HG03354 (cell line): ENCODE data around the gene CHMP5.
A peak's percentile ranks its signal among the peaks of the same experiment; 100 is the strongest.

ENCODE experiments used
- ATAC-seq: cut with Tn5 transposase; IDR thresholded peaks from one replicate; pipeline ENCODE4 v1.9.1; 2021; ENCODE audit warnings: mild to moderate bottlenecking; ENCODE audit not compliant: unreplicated experiment, poor library complexity, severe bottlenecking

CHMP5 gene

DNA sequence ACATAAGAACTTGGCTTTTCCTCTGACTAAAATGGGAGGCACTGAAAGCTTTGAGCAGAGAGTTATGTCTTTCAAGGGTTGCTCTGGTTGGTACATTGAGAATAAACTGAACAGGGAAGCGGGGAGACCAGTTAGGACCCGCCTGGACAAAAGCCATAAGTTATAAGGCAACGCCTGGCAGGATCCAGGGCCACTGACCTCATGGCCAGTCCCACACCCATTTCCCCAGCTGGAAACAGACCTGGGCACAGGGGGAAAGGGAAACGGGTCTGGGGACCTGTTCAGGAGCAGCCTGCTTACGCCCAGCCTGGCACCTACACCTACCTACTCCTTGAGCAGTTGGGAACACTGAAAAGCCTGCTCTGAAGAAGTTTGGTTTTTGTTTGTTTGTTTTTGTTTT, 23.6 kb upstream of the CHMP5 start:
- no peak for ATAC-seq

DNA sequence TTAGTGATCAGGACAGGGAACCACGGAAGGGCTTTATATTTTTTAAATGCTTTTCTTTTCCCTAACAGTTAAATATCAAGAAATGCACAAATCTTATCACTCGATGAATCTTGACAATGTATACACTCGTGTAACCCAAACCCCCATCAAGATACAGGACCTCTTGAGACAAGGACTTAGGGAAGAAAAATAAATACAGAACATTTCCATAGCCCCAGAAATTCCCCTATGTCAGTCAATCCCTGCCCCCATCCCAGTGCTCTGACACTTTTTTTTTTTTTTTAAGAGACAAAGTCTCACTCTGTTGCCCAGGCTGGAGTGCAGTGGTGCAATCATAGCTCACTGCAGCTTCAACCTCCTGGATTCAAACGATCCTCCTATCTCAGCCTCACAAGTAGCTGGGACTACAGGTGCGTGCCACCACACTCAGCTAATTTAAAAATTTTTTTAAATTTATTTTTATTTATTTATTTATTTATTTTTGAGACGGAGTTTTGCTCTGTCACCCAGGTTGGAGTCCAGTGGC, 22.2 kb upstream of the CHMP5 start:
- ATAC-seq = no peak

DNA sequence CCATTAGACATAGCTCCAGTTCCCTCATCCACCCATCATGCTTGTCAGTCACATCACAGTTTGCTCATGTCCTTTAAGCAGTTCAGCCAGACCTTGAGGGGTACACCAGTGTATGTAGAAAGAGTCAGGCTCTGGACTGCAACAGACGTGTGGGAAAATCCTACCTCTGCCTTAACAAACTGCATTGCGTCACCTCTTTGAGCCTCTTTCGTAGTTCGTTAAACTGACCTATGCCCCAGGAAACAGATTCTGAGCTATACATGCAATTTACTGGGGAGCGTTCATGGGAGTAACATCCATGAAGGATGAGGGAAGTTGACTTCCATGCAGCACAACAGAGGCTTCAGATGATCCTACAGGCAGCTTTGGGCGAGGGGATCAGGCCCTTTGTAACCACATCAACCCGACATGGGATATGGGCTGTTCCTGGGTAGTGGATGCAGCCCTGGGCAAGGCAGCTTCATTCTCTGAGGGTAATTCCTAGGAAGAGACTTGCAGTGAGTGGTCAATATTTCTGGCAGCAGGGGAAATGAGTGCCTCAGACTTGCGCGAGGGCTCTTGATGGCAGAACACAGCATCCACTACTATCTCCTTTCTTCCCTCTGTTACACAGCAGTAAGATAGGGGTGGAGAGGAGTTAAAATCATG, 20.6 kb upstream of the CHMP5 start:
- no peak for ATAC-seq

DNA sequence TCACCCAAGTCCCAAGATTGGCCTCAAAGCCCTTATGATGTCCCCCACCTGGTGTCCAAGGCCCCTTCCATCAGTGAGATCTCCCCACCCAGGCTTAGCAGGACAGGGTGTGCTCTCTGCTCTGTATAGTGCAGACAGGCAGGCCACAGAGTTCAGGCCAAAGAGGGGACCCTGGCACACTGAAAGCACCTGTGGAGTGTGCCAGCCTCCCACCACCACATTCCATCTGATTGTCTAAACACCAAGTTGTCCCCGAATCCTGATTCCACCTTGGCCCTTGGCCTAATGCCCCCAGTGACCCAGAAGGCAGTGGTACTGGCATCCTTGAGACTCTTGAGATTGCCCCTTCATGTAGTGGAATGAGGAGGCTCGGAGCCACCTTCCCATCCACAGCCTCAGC, 19.5 kb upstream of the CHMP5 start:
- no peak for ATAC-seq

DNA sequence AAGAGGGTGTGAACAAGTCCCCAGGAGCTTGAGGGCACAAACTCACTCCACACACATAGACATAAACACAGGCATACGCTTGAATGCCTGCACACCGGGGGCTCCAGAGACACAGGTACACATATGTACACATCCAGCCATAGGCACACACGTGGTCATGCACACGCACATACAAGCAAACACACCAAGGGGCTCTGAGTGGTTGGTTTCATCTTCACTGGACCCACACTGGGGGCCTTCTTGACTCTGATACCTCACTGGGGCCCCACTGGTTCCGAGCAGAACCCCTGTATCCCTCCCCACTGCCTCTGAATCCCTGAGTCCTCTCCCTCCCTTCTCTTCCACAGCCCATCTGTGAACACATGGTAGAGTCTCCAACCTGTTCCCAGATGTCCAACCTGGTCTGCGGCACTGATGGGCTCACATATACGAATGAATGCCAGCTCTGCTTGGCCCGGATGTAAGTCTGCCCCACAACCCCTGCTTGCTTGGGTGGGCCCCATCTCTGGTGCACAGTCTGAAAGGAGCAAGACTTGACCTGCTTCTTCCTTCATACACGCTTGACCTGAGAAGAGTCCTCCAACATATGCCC, 18.5 kb upstream of the CHMP5 start:
- no peak for ATAC-seq

DNA sequence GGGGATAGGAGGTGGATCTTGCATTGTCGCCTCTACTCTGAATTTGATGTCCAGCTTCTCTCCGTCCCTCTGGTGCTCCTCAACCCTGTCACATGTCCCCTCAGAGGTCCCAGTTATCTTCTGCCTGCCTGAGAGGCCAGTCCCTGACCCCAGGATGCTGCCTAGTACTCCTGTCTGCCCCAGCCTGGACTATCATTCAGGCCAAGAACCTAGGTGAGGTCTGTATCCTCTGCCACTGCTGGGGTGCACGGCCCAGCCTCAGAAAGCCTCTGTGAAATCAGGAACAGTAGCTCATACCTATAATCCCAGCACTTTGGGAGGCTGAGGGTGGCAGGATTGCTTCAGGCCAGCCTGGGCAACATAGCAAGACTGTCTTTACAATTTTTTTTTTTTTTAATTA, 16.2 kb upstream of the CHMP5 start:
- peak; percentile 5 for ATAC-seq

DNA sequence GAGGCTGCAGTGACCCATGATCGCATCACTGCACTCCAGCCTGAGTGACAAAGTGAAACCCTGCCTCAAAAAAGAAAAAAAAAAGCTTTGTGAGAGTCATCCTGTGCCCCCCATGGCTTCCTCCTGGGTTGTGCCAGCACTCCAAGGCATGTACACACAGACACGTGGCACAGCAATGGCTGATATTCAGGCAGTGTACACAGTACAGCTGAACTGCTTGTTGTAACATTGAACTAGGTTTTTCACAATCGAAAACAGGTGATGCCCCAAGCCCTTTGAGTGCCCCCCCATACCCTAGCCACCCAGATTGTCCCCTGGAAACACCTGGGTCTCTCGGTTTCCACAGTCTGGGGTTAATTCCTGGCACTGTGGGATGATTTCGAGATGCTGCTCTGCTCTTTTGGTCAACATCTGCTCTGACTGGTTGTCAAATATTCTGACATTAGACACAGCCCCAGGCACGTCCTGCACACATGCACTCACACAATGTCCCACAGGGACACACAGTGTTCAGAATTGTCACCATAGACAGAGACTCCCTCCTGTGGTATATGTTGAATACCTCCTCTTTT, 15.7 kb upstream of the CHMP5 start:
- ATAC-seq = peak; percentile 64

DNA sequence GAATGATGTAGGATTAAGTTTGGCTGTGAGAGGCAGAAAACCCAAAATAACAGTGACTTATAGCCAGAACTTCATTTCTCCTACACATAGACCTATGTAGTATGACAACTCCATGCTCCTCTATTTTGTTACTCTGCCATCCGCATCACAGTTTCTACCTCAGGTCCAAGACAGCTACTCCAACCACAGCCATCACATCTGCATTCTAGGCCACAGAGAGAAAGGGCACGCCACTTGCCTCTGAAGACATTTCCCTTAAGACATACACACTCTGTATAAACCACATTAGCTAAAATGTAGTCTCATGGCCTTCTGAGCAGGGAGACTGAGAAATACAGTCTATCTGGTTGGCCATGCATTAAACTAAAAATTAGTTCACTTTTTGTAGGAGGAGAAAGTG, 14.9 kb upstream of the CHMP5 start:
- ATAC-seq = no peak

DNA sequence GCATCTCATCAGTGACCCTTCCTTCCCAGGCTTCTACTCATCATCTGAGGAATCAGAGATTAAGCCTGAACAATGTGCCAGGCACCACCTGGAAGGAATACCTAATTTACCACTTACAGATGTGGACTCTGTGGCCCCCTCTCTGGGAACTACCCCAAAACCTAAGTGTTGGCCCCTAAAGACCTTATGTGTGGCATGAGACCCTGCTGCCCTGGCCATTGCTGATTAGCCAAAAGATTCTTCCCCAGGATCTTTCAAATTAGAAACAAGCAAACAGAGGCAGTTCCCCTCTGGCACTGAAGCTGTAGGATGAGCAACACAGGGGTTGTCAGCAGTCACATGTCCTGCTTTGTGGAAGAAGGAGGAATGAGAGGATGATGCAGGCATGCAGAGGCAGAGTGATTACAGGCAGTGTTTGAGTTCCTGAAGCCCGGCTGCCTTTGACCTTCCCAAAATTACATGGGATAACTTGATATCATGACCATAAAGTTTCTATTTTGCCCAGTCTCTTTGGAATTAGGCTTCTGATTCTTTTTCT, 14.3 kb upstream of the CHMP5 start:
- ATAC-seq = no peak

DNA sequence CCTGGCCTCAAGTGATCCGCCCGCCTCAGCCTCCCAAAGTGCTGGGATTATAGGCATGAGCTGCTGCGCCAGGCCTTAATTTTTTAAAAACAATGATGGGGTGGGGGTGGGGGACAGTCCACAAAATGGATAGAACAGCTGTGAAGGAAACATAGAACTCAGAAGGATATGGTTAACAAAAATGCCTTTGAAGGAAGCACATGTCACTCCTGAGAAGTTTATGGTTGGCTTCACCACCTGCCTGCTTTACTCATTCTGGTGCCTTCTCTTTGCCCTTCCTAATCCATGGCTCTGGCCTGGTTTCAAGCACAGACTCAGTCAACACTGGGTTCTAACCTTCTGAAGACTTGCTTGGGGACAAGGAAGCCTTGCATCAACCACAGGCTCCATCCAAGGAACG, 10.6 kb upstream of the CHMP5 start:
- no peak for ATAC-seq

DNA sequence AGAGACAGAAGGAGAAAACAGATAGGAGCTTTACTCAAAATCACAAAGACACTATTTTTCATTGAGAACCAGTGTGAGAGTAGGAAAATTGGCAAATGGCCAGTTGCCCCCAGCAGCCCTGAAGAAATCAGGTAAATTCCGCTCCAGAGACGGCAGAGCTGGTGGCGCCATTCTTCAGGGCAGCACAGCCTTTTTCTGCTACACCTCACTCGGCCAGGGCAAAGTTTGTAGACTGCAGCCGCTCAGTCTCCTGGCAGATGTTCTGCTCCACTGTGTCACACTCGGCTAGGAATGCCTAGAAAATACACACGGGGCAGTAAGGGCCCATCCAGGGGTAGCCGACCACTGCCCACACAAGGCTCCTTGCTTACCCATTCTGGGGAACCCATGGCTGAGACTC, 9.8 kb upstream of the CHMP5 start:
- ATAC-seq = no peak

DNA sequence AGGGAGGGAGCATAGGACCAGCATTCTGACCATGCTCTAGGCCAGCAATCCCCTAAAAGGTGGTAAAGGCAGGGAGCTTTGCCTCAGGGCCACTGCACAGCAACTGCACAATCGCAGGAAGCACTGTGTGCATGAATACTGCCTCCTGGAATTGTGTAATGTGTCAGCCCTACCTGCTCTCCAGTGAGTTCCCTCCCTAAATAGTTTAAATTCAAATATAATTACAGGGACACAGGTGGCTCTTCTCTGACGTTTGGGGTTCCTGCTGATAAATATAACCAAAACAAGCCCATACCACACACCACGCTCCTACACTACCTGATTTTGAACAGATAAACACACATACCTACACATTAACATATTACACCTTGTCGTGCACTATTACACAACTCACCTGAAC, 9.4 kb upstream of the CHMP5 start:
- no peak for ATAC-seq

DNA sequence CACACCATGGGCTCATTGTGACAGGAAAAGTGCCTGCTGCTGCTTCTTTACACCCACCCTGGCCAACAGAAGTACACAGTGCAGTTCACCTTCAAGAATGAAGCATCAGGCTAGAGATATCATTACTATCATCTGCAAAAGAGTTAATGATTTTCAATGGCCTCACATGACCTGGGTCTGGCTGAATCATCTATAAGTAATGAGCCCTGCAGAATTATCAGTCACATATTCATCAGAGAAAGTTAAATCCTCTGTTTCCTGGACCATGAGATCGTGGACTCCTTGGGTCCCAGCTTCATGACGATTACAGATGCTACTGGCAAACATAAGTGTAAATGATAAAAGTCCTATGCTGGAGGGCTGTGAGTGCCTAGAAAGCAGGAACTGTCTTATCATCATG, 8.6 kb upstream of the CHMP5 start:
- no peak for ATAC-seq

DNA sequence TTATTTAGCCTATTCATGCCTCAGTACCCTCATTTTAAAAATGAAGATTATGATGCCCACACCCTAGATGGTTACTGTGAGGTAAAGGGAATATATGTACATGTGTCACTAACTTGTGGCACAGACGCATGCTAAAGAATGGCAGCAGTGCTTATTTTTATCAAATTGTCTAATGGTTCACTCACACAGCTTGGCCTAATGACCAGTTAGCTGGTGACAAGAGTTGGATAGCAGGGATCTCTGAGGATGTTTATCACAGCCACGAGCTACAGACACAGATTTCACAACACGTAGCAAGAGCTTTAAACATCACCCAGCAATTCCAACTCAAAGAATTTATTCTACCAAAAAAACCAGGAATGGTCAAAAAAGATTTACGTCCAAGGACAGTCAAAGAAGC, 7.6 kb upstream of the CHMP5 start:
- no peak for ATAC-seq

DNA sequence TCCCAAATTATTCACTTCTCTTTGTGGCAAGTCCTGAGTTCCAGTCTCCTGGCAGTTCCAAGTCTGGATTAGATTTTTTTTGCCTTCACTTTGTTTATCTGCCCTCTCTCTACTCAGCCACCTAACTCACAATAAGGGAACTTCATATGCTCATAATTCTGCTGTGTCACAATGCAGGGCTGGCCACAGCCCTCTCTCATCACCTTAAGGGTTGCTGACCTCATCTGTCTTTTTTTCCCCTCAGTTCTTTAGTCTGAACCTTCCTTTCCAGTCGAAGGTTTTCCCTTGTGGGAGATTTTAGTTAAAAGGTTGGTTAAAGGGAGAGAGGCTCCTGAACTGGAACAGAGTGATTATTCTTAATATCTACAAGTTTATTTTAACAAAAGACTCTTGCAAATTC, 4.5 kb upstream of the CHMP5 start:
- no peak for ATAC-seq

DNA sequence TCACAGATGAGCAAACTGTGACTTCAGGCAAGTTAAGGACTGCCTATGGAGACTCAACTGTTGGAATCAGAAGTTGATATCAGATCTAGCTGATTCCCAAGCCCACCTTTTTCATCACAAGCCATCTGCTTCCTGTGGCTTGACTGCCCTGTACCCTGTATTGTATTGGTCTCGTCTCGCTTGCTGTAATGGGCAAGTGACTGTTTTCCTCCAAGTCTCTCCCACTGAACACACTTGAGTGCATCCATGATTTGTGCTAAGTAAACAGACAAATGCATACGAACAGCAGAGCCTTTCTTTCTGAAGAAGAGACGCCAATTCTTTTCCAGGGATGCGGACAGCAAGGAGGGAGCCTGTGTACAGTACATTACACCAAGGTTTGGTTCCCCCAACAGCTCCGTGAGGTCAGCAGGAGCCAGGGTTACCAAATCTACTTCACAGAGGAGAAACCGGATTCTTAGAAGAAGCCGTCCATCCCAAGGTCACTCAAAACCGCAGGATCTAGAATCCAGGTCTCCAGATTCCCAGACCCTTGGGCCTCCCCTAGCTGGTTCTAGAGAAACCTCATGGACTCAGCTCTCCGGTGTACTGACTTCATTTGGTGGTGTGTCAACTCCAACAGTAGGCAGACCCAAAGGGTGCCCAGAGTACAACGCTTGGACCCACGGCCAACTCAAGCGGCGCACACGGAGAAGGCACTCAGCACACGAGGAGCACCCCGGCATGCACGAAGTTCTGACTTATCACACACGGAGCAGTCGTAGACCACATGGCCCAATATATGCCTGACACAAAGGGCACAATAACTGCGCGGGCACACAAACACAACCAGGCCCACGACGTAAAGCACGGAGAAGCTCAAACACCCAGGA, 1.5 kb upstream of the CHMP5 start:
- no peak for ATAC-seq

DNA sequence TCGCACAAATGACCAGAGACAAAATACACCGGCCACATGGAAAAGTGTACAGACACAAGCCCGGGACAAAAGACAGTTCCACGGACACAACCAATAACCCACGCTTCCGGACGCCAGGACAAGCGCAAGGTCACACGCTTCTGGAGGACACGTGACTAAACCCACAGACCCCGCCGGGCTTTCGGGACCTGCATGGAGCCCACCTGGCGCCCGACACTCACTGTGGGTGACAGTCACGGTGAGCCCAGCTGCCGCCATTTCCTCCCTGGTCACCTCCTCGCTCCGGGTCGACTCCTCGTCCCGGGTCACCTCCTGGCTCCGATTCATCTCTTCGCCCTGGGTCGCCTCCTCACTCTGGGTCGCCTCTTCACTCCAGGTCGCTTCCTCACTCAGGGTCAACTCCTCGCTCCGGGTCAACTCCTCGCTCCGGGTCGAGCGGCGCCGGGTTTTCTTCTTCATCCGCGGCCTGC, 811 bp upstream of the CHMP5 start:
- peak; percentile 40 for ATAC-seq

DNA sequence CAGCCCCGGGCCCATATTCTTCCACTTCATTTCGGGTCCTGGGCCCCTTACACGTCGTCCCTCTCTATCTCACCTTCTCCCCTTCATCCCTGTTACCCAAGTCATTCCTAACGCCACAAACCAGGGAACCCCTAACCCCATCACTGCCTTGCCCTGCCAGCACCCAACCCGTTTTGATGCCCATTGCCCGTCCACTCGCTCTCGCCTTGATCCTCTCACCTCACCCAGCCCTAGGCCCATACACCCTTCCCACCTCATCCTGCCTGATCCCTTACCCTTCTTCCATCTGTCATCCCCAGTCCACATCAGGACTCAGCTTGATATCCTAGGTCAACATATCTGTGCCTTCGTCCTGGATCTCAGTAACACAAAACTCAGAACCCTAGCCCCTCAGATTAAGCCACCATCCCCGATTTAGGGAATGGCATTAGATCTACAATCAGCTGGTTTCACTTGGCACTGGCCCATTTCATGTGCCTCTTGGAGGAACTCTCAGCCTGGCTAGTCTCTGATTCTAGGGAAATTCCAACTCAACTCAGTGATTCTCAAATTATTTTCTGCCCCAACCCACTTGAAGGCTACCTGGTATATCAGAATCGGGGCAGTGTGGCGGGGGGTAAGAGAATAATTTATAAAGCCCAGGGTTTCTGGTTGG, 489 bp downstream of the CHMP5 start:
- ATAC-seq = no peak

DNA sequence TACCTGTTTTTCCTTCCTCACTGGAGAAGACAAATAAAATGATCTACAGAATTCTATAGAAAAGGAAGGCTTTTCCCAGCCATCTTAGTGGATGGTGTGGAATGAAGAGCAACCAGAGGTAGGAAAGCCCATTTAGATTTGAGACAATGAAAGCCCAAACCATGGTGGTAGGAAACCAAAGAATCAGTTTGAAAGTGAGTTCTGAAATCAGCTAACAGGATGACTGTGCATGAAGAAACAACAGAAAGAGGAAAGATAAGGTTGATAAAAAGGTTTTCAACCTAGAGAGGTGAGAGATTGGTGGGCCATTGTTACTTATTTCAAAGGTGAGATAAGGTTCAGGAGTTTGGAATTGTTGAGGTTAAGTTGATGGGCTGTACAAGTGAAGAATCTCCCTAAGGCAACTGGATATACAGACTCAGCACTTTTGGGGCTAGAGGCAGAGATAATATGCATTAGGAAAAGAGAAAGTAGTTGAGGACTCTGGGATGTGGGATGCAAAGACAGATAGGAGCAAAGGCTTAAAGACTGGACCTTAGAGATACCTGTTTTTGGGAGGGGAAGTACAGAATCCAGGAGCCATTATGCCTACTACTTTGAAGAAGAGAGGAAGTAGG, 2.4 kb downstream of the CHMP5 start:
- no peak for ATAC-seq
